A549 (cell line): ENCODE measurements around the gene RAPGEF5. TPM values are rescaled to one million over a fixed set of nuclear protein-coding genes. Genes with fewer than 3 reads are reported as not detected.

Source experiments
- ATAC-seq, 2 experiments: fragments of 200-7000 bp in 1 of 2; fragments of >200 bp in 1 of 2; cut with Nextera tagmentation in 1 of 2; cut with Tn5 transposase in 1 of 2; 3 replicates each; pipeline versions ENCODE4 v1.8.0 to v1.9.1; 2018 to 2020; ENCODE audit warnings: mild to moderate bottlenecking in 1 of 2, moderate library complexity in 1 of 2
- CTCF ChIA-PET: fragments of 300-600 bp; sonication (Branson Sonifier 250); formaldehyde crosslinking; extraction: SDS; loops from one replicate; lab custom pipeline; 2021; ENCODE audit warnings: antibody characterized with exemption, inconsistent platforms; lab: Yijun Ruan, JAX
- POLR2A ChIA-PET: fragments of 350-600 bp; formaldehyde crosslinking; extraction: SDS; loops from one replicate; lab custom pipeline; 2021; ENCODE audit warnings: antibody characterized with exemption, inconsistent platforms; lab: Yijun Ruan, JAX
- DNase-seq, 2 experiments: peaks; one replicate each; pipeline versions ENCODE4 v3.0.0 to v3.0.0-alpha.2; 2011 to 2016; ENCODE audit warnings: low read depth in 1 of 2, low spot score in 1 of 2
- FAIRE-seq: peaks from 2 replicates; lab custom pipeline; 2011; peaks lifted over from hg19 to GRCh38; lab: Jason Lieb, UNC
- H3K27ac ChIP-seq, 2 experiments: fragments of >200 bp; sonication (Bioruptor Twin); formaldehyde crosslinking; 3 replicates each; pipeline ENCODE4 v1.5.1; 2016 to 2017
- H3K4me1 ChIP-seq: fragments of >200 bp; sonication (Bioruptor Twin); formaldehyde crosslinking; 3 replicates; pipeline ENCODE4 v1.6.1; 2016
- H3K4me2 ChIP-seq: fragments of >200 bp; sonication (Bioruptor Twin); formaldehyde crosslinking; 3 replicates; pipeline ENCODE4 v1.6.1; 2016
- H3K4me3 ChIP-seq: fragments of >200 bp; sonication (Bioruptor Twin); formaldehyde crosslinking; 3 replicates; pipeline ENCODE4 v1.5.1; 2016
- H3K9me3 ChIP-seq: fragments of >200 bp; sonication (Bioruptor Twin); formaldehyde crosslinking; 3 replicates; pipeline ENCODE4 v1.6.1; 2016
- BHLHE40 ChIP-seq: IDR thresholded peaks from 2 replicates; pipeline ENCODE4 v1.6.1; 2012; ENCODE audit warnings: low read depth, low read length, inconsistent platforms
- CBX2 ChIP-seq: fragments of 200-600 bp; sonication (generic); IDR thresholded peaks from 2 replicates; pipeline ENCODE4 v1.6.1; 2016; ENCODE audit warnings: low read depth, mild to moderate bottlenecking, borderline replicate concordance
- CBX8 ChIP-seq: fragments of 200-600 bp; sonication (generic); IDR thresholded peaks from 2 replicates; pipeline ENCODE4 v1.6.1; 2016
- CHD2 ChIP-seq: fragments of 150-350 bp; IDR thresholded peaks from 2 replicates; pipeline ENCODE4 v1.6.1; 2014; ENCODE audit warnings: low read length; ENCODE audit not compliant: partially characterized antibody
- CHD4 ChIP-seq: fragments of 200-600 bp; sonication (generic); IDR thresholded peaks from 2 replicates; pipeline ENCODE4 v1.6.1; 2016; ENCODE audit warnings: antibody characterized with exemption, mild to moderate bottlenecking, borderline replicate concordance
- EHMT2 ChIP-seq: fragments of 200-600 bp; sonication (generic); IDR thresholded peaks from 2 replicates; pipeline ENCODE4 v1.6.1; 2016; ENCODE audit warnings: antibody characterized with exemption, low read depth, mild to moderate bottlenecking, moderate library complexity
- FOSL2 ChIP-seq, 2 experiments: fragments of 450-650 bp in 1 of 2; fragments of >200 bp in 1 of 2; sonication (Bioruptor Twin) in 1 of 2; formaldehyde crosslinking; IDR thresholded peaks; 2 replicates each; pipeline versions ENCODE4 v1.5.0 to v1.6.1; 2016 to 2020; ENCODE audit warnings: mild to moderate bottlenecking in 1 of 2, moderate library complexity in 1 of 2
- FOXS1 ChIP-seq: fragments of 250-450 bp; sonication (Bioruptor Pico); IDR thresholded peaks from 2 replicates; pipeline ENCODE4 v1.5.0; 2020; ENCODE audit warnings: mild to moderate bottlenecking, moderate library complexity
- GATA3 ChIP-seq: IDR thresholded peaks from 2 replicates; pipeline ENCODE4 v1.6.1; 2012; ENCODE audit warnings: borderline replicate concordance
- HES2 ChIP-seq: fragments of >200 bp; sonication (Bioruptor Twin); formaldehyde crosslinking; IDR thresholded peaks from 2 replicates; pipeline ENCODE4 v1.6.1; 2016
- KDM5A ChIP-seq: fragments of 200-600 bp; sonication (generic); IDR thresholded peaks from 2 replicates; pipeline ENCODE4 v1.6.1; 2016; ENCODE audit warnings: antibody characterized with exemption, mild to moderate bottlenecking
- MYC ChIP-seq: IDR thresholded peaks from 2 replicates; pipeline ENCODE4 v1.6.1; 2012; ENCODE audit warnings: mild to moderate bottlenecking, inconsistent platforms, low read length, improper control_type of control experiment, borderline replicate concordance
- PBX3 ChIP-seq: IDR thresholded peaks from 2 replicates; pipeline ENCODE4 v1.6.1; 2012
- PHF8 ChIP-seq: fragments of 200-600 bp; sonication (generic); IDR thresholded peaks from 2 replicates; pipeline ENCODE4 v1.6.1; 2016; ENCODE audit warnings: low read depth, mild to moderate bottlenecking, antibody characterized with exemption, moderate library complexity, borderline replicate concordance
- POLR2A ChIP-seq: IDR thresholded peaks from 2 replicates; pipeline ENCODE4 v1.6.1; 2012; ENCODE audit warnings: mild to moderate bottlenecking, low read length
- POLR2AphosphoS2 ChIP-seq: conservative IDR thresholded peaks from 2 replicates; pipeline ENCODE4 v1.6.1; 2012; ENCODE audit warnings: low read length, improper control_type of control experiment, inconsistent platforms
- RFX5 ChIP-seq: fragments of 450-650 bp; IDR thresholded peaks from 2 replicates; pipeline ENCODE4 v1.7.1; 2014; ENCODE audit warnings: antibody characterized with exemption, mild to moderate bottlenecking, moderate library complexity
- SMC3 ChIP-seq: fragments of >200 bp; sonication (Bioruptor Twin); formaldehyde crosslinking; IDR thresholded peaks from 3 replicates; pipeline ENCODE4 v1.6.1; 2018; ENCODE audit warnings: inconsistent platforms
- TP53 ChIP-seq: fragments of 250-450 bp; sonication (Bioruptor Pico); IDR thresholded peaks from 2 replicates; pipeline ENCODE4 v1.5.0; 2021; ENCODE audit warnings: mild to moderate bottlenecking, moderate library complexity
- WGBS: methylation state at CpG from one replicate; pipeline ENCODE4 v1.1.6; 2017; ENCODE audit errors: missing lambda C conversion rate; 5-methylcytosine and 5-hydroxymethylcytosine counted together
- polyA plus RNA-seq, 4 experiments: library from polyadenylated mRNA; depleted of rRNA in 3 of 4; stranded (reverse); fragments of >200 nt; fragmentation: RNase III in 1 of 4; extraction: RNeasy Plus Mini Kit Qiagen cat#74134 plus additional on column Dnase treatment in 1 of 4; gene quantifications; 2 replicates in 3 of 4; 3 replicates in 1 of 4; pipeline ENCODE4 v1.2.3, GENCODE V29; 2011 to 2017
- TF ChIP-seq, protein P1 (sequence below): fragments of >200 bp; sonication (Bioruptor Twin); formaldehyde crosslinking; IDR thresholded peaks from 3 replicates; pipeline ENCODE4 v1.5.1; 2016
- TF ChIP-seq, protein P2 (sequence below): fragments of 150-350 bp; IDR thresholded peaks from 2 replicates; pipeline ENCODE4 v1.6.1; 2014; ENCODE audit warnings: low read depth, mild to moderate bottlenecking, low read length
- TF ChIP-seq, protein P3 (sequence below): IDR thresholded peaks from 2 replicates; pipeline ENCODE4 v1.6.1; 2012; ENCODE audit warnings: low read depth, borderline replicate concordance
- TF ChIP-seq, protein P4 (sequence below): fragments of >200 bp; sonication (Bioruptor Twin); formaldehyde crosslinking; IDR thresholded peaks from 3 replicates; pipeline ENCODE4 v1.6.1; 2016

Gene RAPGEF5
- polyA plus RNA-seq, 2 of the 4 experiments (the other 2 are of a cell fraction): 0.03 to 0.14 TPM

DNA sequence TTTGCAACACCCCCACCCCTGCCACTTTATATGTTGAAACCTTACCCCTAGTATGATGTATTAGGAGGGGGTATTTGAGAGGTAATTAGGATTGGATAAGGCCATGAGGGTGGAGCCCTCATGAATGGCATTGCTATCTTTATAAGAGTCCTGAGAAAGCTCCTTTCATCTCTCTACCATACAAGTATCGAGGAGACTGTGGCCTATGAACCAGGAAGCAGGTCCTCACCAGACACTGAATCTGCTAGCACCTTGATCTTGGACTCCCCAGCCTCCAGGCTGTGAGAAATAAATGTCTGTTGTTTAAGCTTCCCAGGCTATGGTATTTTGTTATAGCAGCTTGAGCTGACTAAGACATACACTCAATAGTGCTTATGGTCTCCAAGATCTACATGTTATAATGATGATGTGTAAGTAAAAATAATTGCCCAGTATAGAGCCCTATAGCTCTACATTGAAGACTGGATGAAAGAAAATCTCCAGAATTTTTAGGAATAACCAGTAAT is 188.8 kb downstream of the RAPGEF5 start:
- TF ChIP-seq, protein P1, sequence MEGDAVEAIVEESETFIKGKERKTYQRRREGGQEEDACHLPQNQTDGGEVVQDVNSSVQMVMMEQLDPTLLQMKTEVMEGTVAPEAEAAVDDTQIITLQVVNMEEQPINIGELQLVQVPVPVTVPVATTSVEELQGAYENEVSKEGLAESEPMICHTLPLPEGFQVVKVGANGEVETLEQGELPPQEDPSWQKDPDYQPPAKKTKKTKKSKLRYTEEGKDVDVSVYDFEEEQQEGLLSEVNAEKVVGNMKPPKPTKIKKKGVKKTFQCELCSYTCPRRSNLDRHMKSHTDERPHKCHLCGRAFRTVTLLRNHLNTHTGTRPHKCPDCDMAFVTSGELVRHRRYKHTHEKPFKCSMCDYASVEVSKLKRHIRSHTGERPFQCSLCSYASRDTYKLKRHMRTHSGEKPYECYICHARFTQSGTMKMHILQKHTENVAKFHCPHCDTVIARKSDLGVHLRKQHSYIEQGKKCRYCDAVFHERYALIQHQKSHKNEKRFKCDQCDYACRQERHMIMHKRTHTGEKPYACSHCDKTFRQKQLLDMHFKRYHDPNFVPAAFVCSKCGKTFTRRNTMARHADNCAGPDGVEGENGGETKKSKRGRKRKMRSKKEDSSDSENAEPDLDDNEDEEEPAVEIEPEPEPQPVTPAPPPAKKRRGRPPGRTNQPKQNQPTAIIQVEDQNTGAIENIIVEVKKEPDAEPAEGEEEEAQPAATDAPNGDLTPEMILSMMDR: no peak
- TF ChIP-seq CHD2 (no peak), EHMT2 (no peak), FOSL2 (IDR thresholded peaks at IDR 0.05) (no peak), FOSL2 (CRISPR knock-in tag; IDR thresholded peaks at IDR 0.05) (no peak)
- DNase-seq (no peak), FAIRE-seq (no peak), ATAC-seq (no peak)
- 9% methylated on average over 1 of the region's 1 CpG for WGBS
- POLR2A ChIA-PET: no interaction called here
- no peaks in the 10 kb centered on the region for H3K4me1 ChIP-seq
- H3K4me2 ChIP-seq: no peak overlapping the region
- H3K9me3 ChIP-seq: no peaks in the 10 kb centered on the region
- no peak overlapping the region for H3K4me3 ChIP-seq
- H3K27ac ChIP-seq: no peak overlapping the region
- CTCF ChIA-PET: interaction anchor here (1.1 kb wide), 2 partner anchors 10 to 58 kb away, joined by 3 to 4 read pairs; no protein-coding TSS in a partner anchor

- Histone ChIP-seq H3K4me2 (no peak overlapping the region), H3K27ac (no peak overlapping the region), H3K4me1 (no peaks in the 10 kb centered on the region), H3K4me3 (no peak overlapping the region), H3K9me3 (no peaks in the 10 kb centered on the region)
- CTCF ChIA-PET: interaction anchor here (1.1 kb wide), 1 partner anchor 9 kb away, joined by 3 read pairs; no protein-coding TSS in a partner anchor
- DNase-seq (no peak), ATAC-seq (no peak), FAIRE-seq (no peak)
- WGBS: 2% methylated on average over 1 of the region's 1 CpG
- TF ChIP-seq POLR2AphosphoS2: no peak
- no peak for TF ChIP-seq SMC3
- TF ChIP-seq FOXS1: no peak
- no peak for TF ChIP-seq TP53 (CRISPR knock-in tag)
- TF ChIP-seq PHF8: no peak
- TF ChIP-seq RFX5: no peak
- TF ChIP-seq CBX2: no peak
- no peak for TF ChIP-seq HES2
- TF ChIP-seq, protein P2, sequence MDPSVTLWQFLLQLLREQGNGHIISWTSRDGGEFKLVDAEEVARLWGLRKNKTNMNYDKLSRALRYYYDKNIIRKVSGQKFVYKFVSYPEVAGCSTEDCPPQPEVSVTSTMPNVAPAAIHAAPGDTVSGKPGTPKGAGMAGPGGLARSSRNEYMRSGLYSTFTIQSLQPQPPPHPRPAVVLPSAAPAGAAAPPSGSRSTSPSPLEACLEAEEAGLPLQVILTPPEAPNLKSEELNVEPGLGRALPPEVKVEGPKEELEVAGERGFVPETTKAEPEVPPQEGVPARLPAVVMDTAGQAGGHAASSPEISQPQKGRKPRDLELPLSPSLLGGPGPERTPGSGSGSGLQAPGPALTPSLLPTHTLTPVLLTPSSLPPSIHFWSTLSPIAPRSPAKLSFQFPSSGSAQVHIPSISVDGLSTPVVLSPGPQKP: no peak
- no peak for TF ChIP-seq MYC
- no peak for TF ChIP-seq PBX3
- no peak for TF ChIP-seq GATA3
- TF ChIP-seq POLR2A: no peak
- no peak for TF ChIP-seq CHD4
- TF ChIP-seq, protein P3, sequence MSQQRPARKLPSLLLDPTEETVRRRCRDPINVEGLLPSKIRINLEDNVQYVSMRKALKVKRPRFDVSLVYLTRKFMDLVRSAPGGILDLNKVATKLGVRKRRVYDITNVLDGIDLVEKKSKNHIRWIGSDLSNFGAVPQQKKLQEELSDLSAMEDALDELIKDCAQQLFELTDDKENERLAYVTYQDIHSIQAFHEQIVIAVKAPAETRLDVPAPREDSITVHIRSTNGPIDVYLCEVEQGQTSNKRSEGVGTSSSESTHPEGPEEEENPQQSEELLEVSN: no peak
- TF ChIP-seq, protein P4, sequence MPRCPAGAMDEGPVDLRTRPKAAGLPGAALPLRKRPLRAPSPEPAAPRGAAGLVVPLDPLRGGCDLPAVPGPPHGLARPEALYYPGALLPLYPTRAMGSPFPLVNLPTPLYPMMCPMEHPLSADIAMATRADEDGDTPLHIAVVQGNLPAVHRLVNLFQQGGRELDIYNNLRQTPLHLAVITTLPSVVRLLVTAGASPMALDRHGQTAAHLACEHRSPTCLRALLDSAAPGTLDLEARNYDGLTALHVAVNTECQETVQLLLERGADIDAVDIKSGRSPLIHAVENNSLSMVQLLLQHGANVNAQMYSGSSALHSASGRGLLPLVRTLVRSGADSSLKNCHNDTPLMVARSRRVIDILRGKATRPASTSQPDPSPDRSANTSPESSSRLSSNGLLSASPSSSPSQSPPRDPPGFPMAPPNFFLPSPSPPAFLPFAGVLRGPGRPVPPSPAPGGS: no peak
- no peak for TF ChIP-seq CBX8
- TF ChIP-seq BHLHE40: no peak
- no peak for TF ChIP-seq KDM5A
- POLR2A ChIA-PET: no interaction called here
Observed at GRCh38 chr7:22167482-22167881, 189.5 kb downstream of the RAPGEF5 start.
